RWPE2 (cell line): ENCODE measurements around the gene CDC42.

ENCODE experiments used
- ATAC-seq: fragments of 200-7000 bp; cut with Tn5 transposase; 3 replicates; pipeline ENCODE4 v1.9.1; 2021; ENCODE audit warnings: low read depth
- DNase-seq: peaks from one replicate; pipeline ENCODE4 v3.0.0-alpha.2; 2020; ENCODE audit warnings: low spot score
- H3K27ac ChIP-seq: fragments of 450-650 bp; 2 replicates; pipeline ENCODE4 v1.5.1; 2017; ENCODE audit warnings: mild to moderate bottlenecking; ENCODE audit not compliant: poor library complexity, severe bottlenecking
- H3K27me3 ChIP-seq: fragments of 250-450 bp; sonication (Bioruptor Pico); 2 replicates; pipeline ENCODE4 v1.5.1; 2021; ENCODE audit warnings: mild to moderate bottlenecking, moderate library complexity; ENCODE audit not compliant: insufficient read depth, poor library complexity, severe bottlenecking
- H3K36me3 ChIP-seq: fragments of 250-450 bp; sonication (Bioruptor Pico); 2 replicates; pipeline ENCODE4 v1.5.1; 2020; ENCODE audit warnings: low read depth, mild to moderate bottlenecking, moderate library complexity
- H3K4me1 ChIP-seq: fragments of 250-450 bp; sonication (Bioruptor Pico); 2 replicates; pipeline ENCODE4 v1.5.1; 2021; ENCODE audit warnings: mild to moderate bottlenecking, moderate library complexity; ENCODE audit not compliant: insufficient read depth, poor library complexity, severe bottlenecking
- H3K4me3 ChIP-seq: fragments of 250-450 bp; sonication (Bioruptor Pico); 2 replicates; pipeline ENCODE4 v1.5.1; 2021; ENCODE audit warnings: mild to moderate bottlenecking, moderate library complexity; ENCODE audit not compliant: severe bottlenecking
- H3K9me3 ChIP-seq: fragments of 250-450 bp; sonication (Bioruptor Pico); 2 replicates; pipeline ENCODE4 v1.5.1; 2021; ENCODE audit warnings: mild to moderate bottlenecking, moderate library complexity; ENCODE audit not compliant: severe bottlenecking
- CTCF ChIP-seq: fragments of 450-650 bp; IDR thresholded peaks from one replicate; pipeline ENCODE4 v1.5.1; 2017; ENCODE audit warnings: mild to moderate bottlenecking, moderate library complexity; ENCODE audit not compliant: poor library complexity, severe bottlenecking

CDC42 gene

GRCh38 chr1:22055463-22055862, 3.0 kb downstream of the CDC42 start:
- no peak overlapping the region for H3K4me3 ChIP-seq

GRCh38 chr1:22056043-22056442, 3.5 kb downstream of the CDC42 start:
- Histone ChIP-seq H3K36me3 (peaks cover 64% of the 10 kb centered on the region), H3K4me3 (no peak overlapping the region), H3K27ac (peak overlapping the region; percentile 4), H3K27me3 (no peaks in the 10 kb centered on the region), H3K9me3 (no peaks in the 10 kb centered on the region), H3K4me1 (peaks cover 27% of the 10 kb centered on the region)
- DNase-seq (no peak), ATAC-seq (no peak)
- TF ChIP-seq CTCF = no peak

More at GRCh38 chr1:22055463-22055862, 3.0 kb downstream of the CDC42 start:
- Histone ChIP-seq H3K27me3 (no peaks in the 10 kb centered on the region), H3K36me3 (peaks cover 58% of the 10 kb centered on the region), H3K4me1 (peaks cover 23% of the 10 kb centered on the region), H3K9me3 (no peaks in the 10 kb centered on the region), H3K27ac (peak overlapping the region; percentile 4)
- no peak for ATAC-seq
- TF ChIP-seq CTCF = no peak
- DNase-seq = no peak

GRCh38 chr1:22056936-22057335, 4.4 kb downstream of the CDC42 start:
- Histone ChIP-seq H3K27ac (no peak overlapping the region), H3K9me3 (no peaks in the 10 kb centered on the region), H3K4me3 (no peak overlapping the region), H3K4me1 (peaks cover 27% of the 10 kb centered on the region), H3K27me3 (no peaks in the 10 kb centered on the region), H3K36me3 (peaks cover 69% of the 10 kb centered on the region)
- ATAC-seq (no peak), DNase-seq (no peak)
- no peak for TF ChIP-seq CTCF

- peaks cover 73% of the 10 kb centered on the region for H3K36me3 ChIP-seq
- peaks cover 27% of the 10 kb centered on the region for H3K4me1 ChIP-seq
- no peak overlapping the region for H3K4me3 ChIP-seq
- no peak overlapping the region for H3K27ac ChIP-seq
- no peak for TF ChIP-seq CTCF
- H3K9me3 ChIP-seq = no peaks in the 10 kb centered on the region
- H3K27me3 ChIP-seq = no peaks in the 10 kb centered on the region
- ATAC-seq (no peak), DNase-seq (no peak)
Observed at GRCh38 chr1:22057861-22058260, 5.4 kb downstream of the CDC42 start.

- Histone ChIP-seq H3K9me3 (no peaks in the 10 kb centered on the region), H3K27ac (no peak overlapping the region), H3K27me3 (no peaks in the 10 kb centered on the region), H3K4me1 (peaks cover 35% of the 10 kb centered on the region), H3K36me3 (peaks cover 59% of the 10 kb centered on the region), H3K4me3 (no peak overlapping the region)
- TF ChIP-seq CTCF = no peak
- no peak for DNase-seq
- no peak for ATAC-seq
Observed at GRCh38 chr1:22064751-22065402, 12.4 kb downstream of the CDC42 start.
